Esophagus muscularis mucosa (tissue), 4 donors: Measurements from ENCODE around the gene SDK2. TPM values are rescaled to one million over a fixed set of nuclear protein-coding genes. Genes with fewer than 3 reads are reported as not detected.

Experiments used
- DNase-seq: peaks from one replicate; pipeline ENCODE4 v3.0.0-alpha.2; 2017; ENCODE audit errors: extremely low spot score
- H3K27ac ChIP-seq, 4 donors: fragments of 200-600 bp; sonication (generic); replicated peaks in 1 of 4; 1 replicate in 3 of 4; 2 replicates in 1 of 4; pipeline ENCODE4 v1.5.1; 2016 to 2019; ENCODE audit warnings: mild to moderate bottlenecking in 1 of 4
- H3K27me3 ChIP-seq, 4 donors: fragments of 200-600 bp; sonication (generic); one replicate each; pipeline versions ENCODE4 v1.5.1 to v1.6.0; 2016 to 2019
- H3K36me3 ChIP-seq, 4 donors: fragments of 200-600 bp; sonication (generic); one replicate each; pipeline ENCODE4 v1.5.1; 2016 to 2019
- H3K4me1 ChIP-seq, 4 donors: fragments of 200-600 bp; sonication (generic); one replicate each; pipeline ENCODE4 v1.5.1; 2016 to 2019
- H3K4me3 ChIP-seq, 4 donors: fragments of 200-600 bp; sonication (generic); 1 replicate in 2 of 4; 2 replicates in 2 of 4; pipeline ENCODE4 v1.5.1; 2016 to 2019; ENCODE audit warnings: mild to moderate bottlenecking in 4 of 4, moderate library complexity in 1 of 4
- H3K9me3 ChIP-seq, 4 donors: fragments of 200-600 bp; sonication (generic); 1 replicate in 3 of 4; 2 replicates in 1 of 4; pipeline ENCODE4 v1.5.1; 2016 to 2019
- EP300 ChIP-seq: sonication (generic); formaldehyde crosslinking; IDR thresholded peaks from one replicate; pipeline ENCODE4 v1.6.1; 2017; ENCODE audit warnings: antibody characterized with exemption
- POLR2A ChIP-seq: fragments of 450-650 bp; IDR thresholded peaks from one replicate; pipeline ENCODE4 v1.6.1; 2017; ENCODE audit warnings: antibody characterized with exemption, moderate library complexity, mild to moderate bottlenecking, low read depth
- POLR2AphosphoS5 ChIP-seq, 2 donors: sonication (generic); formaldehyde crosslinking; IDR thresholded peaks; one replicate each; pipeline ENCODE4 v1.6.1; 2017; ENCODE audit warnings: antibody characterized with exemption in 2 of 2
- WGBS: methylation state at CpG from one replicate; pipeline ENCODE4 v1.1.5; 2018; 5-methylcytosine and 5-hydroxymethylcytosine counted together
- intact Hi-C: fragments of 100-400 bp; cut with DNase I; formaldehyde crosslinking; loops from one replicate; pipeline ENCODE4 v1.15.1; 2023
- total RNA-seq, 4 donors: library from RNA; depleted of rRNA; stranded (reverse); fragments of >200 nt; gene quantifications; one replicate each; pipeline versions ENCODE4 v1.1.0 to v1.2.1, GENCODE V29; 2016
- TF ChIP-seq, protein P1 (sequence below), 3 experiments: fragments of 200-600 bp in 2 of 3; fragments of 450-650 bp in 1 of 3; sonication (generic) in 2 of 3; IDR thresholded peaks; one replicate each; pipeline ENCODE4 v1.5.1; 2017 to 2019; ENCODE audit warnings: antibody characterized with exemption in 3 of 3, mild to moderate bottlenecking in 2 of 3, moderate library complexity in 1 of 3

SDK2 gene
- total RNA-seq, 4 donors from 2014 or later = 0.42 to 2.0 (median 1.2) TPM

DNA sequence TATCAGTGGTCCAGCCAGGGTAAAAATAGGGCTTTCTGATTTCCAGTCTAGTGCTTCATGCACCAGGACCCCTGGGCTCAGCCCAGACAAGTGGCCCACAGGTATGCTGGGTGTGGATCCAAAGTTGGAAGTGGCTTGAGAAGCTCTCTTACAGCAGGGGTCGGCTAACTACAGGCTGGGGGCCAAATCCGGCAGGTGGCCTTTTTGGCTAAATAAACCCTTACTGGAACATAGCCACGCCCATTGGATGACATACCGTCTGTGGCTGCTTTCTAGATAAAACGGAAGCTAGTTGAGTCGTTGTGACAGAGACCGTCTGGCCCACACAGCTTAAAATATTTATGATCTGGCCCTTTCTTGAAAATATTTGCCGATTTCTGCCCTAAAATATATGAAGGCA, 213.4 kb downstream of the SDK2 start:
- H3K4me3 ChIP-seq = no peak overlapping the region
- no peak overlapping the region for H3K27ac ChIP-seq
- no peaks in the 10 kb centered on the region for H3K36me3 ChIP-seq
- H3K9me3 ChIP-seq = no peaks in the 10 kb centered on the region
- intact Hi-C loops = loop anchor here (5.0 kb wide), 1 partner anchor 281 kb away; no protein-coding TSS in a partner anchor
- TF ChIP-seq, protein P1, sequence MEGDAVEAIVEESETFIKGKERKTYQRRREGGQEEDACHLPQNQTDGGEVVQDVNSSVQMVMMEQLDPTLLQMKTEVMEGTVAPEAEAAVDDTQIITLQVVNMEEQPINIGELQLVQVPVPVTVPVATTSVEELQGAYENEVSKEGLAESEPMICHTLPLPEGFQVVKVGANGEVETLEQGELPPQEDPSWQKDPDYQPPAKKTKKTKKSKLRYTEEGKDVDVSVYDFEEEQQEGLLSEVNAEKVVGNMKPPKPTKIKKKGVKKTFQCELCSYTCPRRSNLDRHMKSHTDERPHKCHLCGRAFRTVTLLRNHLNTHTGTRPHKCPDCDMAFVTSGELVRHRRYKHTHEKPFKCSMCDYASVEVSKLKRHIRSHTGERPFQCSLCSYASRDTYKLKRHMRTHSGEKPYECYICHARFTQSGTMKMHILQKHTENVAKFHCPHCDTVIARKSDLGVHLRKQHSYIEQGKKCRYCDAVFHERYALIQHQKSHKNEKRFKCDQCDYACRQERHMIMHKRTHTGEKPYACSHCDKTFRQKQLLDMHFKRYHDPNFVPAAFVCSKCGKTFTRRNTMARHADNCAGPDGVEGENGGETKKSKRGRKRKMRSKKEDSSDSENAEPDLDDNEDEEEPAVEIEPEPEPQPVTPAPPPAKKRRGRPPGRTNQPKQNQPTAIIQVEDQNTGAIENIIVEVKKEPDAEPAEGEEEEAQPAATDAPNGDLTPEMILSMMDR (IDR thresholded peaks at IDR 0.05) = no peak
- TF ChIP-seq POLR2A = no peak
- no peak for TF ChIP-seq POLR2AphosphoS5 (IDR thresholded peaks at IDR 0.05)
- no peak for TF ChIP-seq EP300
- peaks cover 5 to 18% (median 15%) of the 10 kb centered on the region in 4 donors for H3K4me1 ChIP-seq
- H3K27me3 ChIP-seq = peaks cover 0 to 23% (median 0%) of the 10 kb centered on the region in 4 donors
- no peak for DNase-seq
- 54% methylated on average over 6 of the region's 8 CpGs for WGBS

DNA sequence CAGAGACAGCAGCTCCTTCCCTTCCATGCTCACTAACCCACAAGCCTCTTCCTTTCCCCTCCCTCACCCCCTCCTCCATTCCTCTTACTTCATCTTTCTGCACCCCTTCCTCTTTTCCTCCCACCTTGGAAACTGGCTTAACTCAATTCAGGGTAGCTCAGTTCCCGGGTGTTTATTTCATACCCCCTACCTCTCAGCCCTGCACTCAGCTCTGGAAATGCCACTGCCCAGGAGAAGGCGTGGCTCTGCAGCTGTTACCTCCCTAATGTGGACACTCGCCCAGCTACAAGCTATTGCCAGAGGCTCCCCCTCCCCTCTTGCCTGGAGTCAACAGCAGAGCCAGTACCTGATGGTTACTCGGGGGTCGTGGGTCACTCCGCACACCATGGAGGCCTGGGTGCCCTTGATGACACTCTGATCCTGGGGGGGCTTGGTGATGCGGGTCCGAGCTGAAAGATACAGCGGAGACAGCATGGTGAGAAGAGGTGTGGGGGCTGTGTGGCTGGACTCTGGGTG, 214.0 kb downstream of the SDK2 start:
- Histone ChIP-seq H3K4me3 (no peak overlapping the region), H3K27ac (no peak overlapping the region), H3K36me3 (no peaks in the 10 kb centered on the region), H3K27me3 (peaks cover 0 to 22% (median 0%) of the 10 kb centered on the region in 4 donors), H3K9me3 (no peaks in the 10 kb centered on the region), H3K4me1 (peaks cover 5 to 18% (median 15%) of the 10 kb centered on the region in 4 donors)
- TF ChIP-seq POLR2A = no peak
- TF ChIP-seq, protein P1 (IDR thresholded peaks at IDR 0.05) = no peak
- TF ChIP-seq EP300 = no peak
- no peak for TF ChIP-seq POLR2AphosphoS5 (IDR thresholded peaks at IDR 0.05)
- WGBS = 86% methylated on average over 8 of the region's 9 CpGs
- intact Hi-C loops = loop anchor here (5.0 kb wide), 1 partner anchor 282 kb away; no protein-coding TSS in a partner anchor
- no peak for DNase-seq

DNA sequence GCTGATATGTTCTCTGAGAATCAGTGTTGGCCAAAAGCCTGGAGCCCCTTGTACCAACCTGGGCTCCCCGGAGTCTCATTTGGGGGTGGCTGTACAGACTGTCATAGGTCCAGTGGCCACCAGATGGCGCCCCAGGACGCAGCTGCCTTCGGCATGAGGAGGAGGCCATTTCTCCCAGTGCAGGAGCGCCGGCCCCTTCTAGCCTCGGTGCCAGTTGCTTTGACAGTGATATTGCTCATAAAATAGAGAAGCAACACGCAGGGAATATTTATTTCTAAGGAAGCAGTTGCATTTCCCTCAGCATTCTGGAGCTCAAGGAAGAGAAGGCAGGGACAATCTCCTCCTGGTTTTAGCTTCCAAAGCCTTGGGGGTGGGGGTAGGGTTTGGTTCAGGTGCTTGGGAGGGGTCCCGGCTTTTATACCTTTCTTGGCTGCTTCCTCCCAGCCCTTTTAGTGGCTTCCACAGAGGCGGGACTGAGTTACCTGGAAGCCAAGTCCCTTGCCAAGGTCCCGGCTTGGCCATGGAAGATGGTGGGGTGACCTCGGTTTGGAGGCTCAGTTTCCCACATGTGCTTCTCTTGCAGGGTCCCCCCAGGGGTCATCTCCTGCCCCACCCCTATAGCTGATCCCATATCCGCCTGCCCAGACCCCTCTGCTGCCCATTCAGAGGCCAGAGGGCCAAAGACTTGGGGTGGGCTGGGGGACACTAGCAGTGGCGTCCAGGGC, 214.6 kb downstream of the SDK2 start:
- Histone ChIP-seq H3K9me3 (no peaks in the 10 kb centered on the region), H3K27ac (no peak overlapping the region), H3K36me3 (no peaks in the 10 kb centered on the region), H3K27me3 (peaks cover 0 to 22% (median 0%) of the 10 kb centered on the region in 4 donors), H3K4me1 (peaks cover 5 to 18% (median 15%) of the 10 kb centered on the region in 4 donors), H3K4me3 (peak overlapping the region in 1 of 4 donors; percentile 30)
- WGBS = 28% methylated on average over 13 of the region's 14 CpGs
- DNase-seq = peak; percentile 94
- intact Hi-C loops = loop anchor here (2.0 to 10.0 kb wide), 3 partner anchors 283 to 747 kb away; no protein-coding TSS in a partner anchor
- TF ChIP-seq POLR2A = no peak
- TF ChIP-seq, protein P1 (IDR thresholded peaks at IDR 0.05) = peak; percentile 94 to 97 (median 94)

DNA sequence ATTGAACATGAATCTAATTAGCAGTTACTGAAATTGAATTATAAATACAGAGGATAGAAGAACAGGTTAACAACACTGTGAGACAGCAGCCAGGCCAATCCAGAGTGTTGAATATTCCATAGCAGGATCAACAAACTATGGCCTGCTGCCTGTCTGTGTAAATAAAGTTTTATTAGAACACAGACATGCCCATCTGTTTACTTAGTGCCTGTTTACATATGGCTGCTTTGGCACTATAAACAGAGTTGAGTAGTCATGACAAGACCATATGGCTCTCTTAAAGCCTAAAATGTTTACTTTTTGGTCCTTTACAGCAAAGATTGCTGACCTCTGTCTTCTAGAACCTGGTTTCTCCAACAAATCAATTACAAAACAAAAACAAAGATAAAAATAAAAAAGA, 217.0 kb downstream of the SDK2 start:
- Histone ChIP-seq H3K9me3 (no peaks in the 10 kb centered on the region), H3K4me3 (no peak overlapping the region), H3K27ac (no peak overlapping the region), H3K36me3 (no peaks in the 10 kb centered on the region), H3K27me3 (peaks cover 0 to 22% (median 0%) of the 10 kb centered on the region in 4 donors), H3K4me1 (peaks cover 5 to 18% (median 15%) of the 10 kb centered on the region in 4 donors)
- DNase-seq = no peak
- intact Hi-C loops = loop anchor here (10.0 kb wide), 1 partner anchor 528 kb away; no protein-coding TSS in a partner anchor
- TF ChIP-seq POLR2A (no peak), POLR2AphosphoS5 (IDR thresholded peaks at IDR 0.05) (no peak)
- TF ChIP-seq, protein P1 (IDR thresholded peaks at IDR 0.05) = no peak
